ENCODE data around the gene TMEM179B. TPM values are rescaled to one million over a fixed set of nuclear protein-coding genes. Genes with fewer than 3 reads are reported as not detected.
"Not testable (repeated sequence)": the region's sequence is repeated elsewhere in the genome, so short reads cannot be mapped to it uniquely, and the experiment has no call there.

Gene TMEM179B, protein sequence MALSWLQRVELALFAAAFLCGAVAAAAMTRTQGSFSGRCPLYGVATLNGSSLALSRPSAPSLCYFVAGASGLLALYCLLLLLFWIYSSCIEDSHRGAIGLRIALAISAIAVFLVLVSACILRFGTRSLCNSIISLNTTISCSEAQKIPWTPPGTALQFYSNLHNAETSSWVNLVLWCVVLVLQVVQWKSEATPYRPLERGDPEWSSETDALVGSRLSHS
- total RNA-seq (ENCODE audit: unreplicated experiment), result 28.2 TPM
- long read RNA-seq, transcript TMEM179B-201 (5 exons, 1,023 nt), result major isoform, 23 of 31 reads
- long read RNA-seq, partial matches to known transcripts, result 0 of 31 reads
- long read RNA-seq, other reads (novel, unspliced or antisense), result 8 of 31 reads

DNA sequence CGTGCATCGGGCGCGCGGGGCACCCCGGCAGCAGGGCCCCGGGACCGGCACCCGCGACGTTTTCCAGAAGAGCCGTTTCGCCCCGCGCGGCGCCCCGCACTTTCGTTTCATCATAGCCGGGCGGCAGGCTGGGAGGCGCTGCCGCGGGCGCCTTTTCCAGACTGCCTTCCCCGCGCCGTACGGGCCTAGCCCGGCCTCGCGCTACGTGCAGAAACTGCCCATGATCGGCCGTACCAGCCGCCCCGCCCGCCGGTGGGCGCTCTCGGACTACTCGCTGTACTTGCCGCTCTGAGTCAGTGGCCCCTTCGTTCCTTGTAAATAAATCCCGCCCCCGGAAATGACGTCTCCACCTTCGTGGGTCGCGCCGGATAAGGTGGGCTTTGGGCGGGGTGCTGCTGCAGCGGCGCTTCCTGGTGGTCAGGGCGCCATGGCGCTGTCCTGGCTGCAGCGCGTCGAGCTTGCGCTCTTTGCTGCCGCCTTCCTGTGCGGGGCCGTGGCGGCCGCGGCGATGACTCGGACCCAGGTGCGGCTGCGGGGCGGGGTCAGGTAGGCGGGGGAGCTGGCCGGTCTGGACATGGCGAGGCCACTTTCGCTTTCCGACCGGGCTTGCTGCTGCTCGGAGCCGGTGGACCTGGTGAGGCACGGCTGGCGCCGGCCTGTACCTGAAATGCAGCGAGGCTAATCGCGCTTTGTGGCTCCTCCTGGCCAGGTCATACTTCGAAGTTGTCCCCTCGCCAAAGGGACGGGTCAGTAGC, at the start of gene TMEM179B:
Gene TMEM179B, plus strand, starts transcription at position 398 of the 755 bp plus-strand sequence. Its CDS starts 30 bp downstream, at position 428.
- H3K4me1 Mint-ChIP-seq (ENCODE audit: low read depth, unreplicated experiment), result peaks cover 5% of the 10 kb centered on the region
- TF ChIP-seq, protein P1, sequence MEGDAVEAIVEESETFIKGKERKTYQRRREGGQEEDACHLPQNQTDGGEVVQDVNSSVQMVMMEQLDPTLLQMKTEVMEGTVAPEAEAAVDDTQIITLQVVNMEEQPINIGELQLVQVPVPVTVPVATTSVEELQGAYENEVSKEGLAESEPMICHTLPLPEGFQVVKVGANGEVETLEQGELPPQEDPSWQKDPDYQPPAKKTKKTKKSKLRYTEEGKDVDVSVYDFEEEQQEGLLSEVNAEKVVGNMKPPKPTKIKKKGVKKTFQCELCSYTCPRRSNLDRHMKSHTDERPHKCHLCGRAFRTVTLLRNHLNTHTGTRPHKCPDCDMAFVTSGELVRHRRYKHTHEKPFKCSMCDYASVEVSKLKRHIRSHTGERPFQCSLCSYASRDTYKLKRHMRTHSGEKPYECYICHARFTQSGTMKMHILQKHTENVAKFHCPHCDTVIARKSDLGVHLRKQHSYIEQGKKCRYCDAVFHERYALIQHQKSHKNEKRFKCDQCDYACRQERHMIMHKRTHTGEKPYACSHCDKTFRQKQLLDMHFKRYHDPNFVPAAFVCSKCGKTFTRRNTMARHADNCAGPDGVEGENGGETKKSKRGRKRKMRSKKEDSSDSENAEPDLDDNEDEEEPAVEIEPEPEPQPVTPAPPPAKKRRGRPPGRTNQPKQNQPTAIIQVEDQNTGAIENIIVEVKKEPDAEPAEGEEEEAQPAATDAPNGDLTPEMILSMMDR (IDR thresholded peaks at IDR 0.05; ENCODE audit: partially characterized antibody, unreplicated experiment), result no peak

DNA sequence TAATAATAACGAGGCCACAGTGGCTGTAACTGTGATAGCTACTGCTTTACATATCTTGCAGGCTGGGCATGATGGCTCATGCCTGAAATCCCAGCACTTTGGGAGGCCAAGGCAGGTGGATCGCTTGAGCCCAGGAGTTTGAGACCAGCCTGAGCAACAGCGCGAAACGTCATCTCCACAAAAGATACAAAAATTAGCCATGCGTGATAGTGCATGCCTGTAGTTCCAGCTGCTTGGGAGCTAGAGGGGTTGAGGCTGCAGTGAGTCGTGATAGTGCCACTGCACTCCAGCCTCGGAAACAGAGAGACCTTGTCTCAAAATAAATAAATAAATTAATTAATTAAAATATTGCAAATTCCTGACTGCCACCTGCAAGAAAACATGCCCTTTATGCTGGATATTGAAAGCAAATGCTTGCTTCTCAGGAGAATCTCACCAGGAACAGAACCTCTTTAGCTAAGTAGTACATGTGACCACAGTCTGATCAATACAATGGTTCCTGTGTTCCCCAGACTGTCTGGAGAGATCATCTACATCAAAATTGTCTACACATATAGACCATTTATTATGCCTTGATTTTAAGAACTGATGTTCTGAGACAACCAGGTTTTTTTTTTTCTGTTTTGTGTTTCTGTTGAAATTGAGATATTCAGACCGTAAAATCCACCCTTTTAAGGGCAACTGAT, 39.6 kb upstream of the TMEM179B start:
- H3K4me1 Mint-ChIP-seq (ENCODE audit: low read depth, unreplicated experiment), result peaks cover 4% of the 10 kb centered on the region
- no peak for DNase-seq
- no peaks in the 10 kb centered on the region for H3K27me3 Mint-ChIP-seq (ENCODE audit: unreplicated experiment)
- TF ChIP-seq, protein P1 (IDR thresholded peaks at IDR 0.05; ENCODE audit: partially characterized antibody, unreplicated experiment), result no peak
- H3K36me3 Mint-ChIP-seq (ENCODE audit: unreplicated experiment), result no peaks in the 10 kb centered on the region
- H3K27ac Mint-ChIP-seq (ENCODE audit: unreplicated experiment), result no peak overlapping the region
- H3K9me3 Mint-ChIP-seq (ENCODE audit: unreplicated experiment), result peaks cover 2% of the 10 kb centered on the region
- no peak overlapping the region for H3K4me3 Mint-ChIP-seq (ENCODE audit: unreplicated experiment)

More for the DNA sequence above, at the start of gene TMEM179B:
- H3K36me3 Mint-ChIP-seq (ENCODE audit: unreplicated experiment), result no peaks in the 10 kb centered on the region
- H3K4me3 Mint-ChIP-seq (ENCODE audit: unreplicated experiment), result peak within 1 kb of the TSS; percentile 93
- peaks cover 2% of the 10 kb centered on the region for H3K9me3 Mint-ChIP-seq (ENCODE audit: unreplicated experiment)
- DNase-seq, result peak; percentile 96
- peaks cover 2% of the 10 kb centered on the region for H3K27me3 Mint-ChIP-seq (ENCODE audit: unreplicated experiment)
- peak within 1 kb of the TSS; percentile 87 for H3K27ac Mint-ChIP-seq (ENCODE audit: unreplicated experiment)

DNA sequence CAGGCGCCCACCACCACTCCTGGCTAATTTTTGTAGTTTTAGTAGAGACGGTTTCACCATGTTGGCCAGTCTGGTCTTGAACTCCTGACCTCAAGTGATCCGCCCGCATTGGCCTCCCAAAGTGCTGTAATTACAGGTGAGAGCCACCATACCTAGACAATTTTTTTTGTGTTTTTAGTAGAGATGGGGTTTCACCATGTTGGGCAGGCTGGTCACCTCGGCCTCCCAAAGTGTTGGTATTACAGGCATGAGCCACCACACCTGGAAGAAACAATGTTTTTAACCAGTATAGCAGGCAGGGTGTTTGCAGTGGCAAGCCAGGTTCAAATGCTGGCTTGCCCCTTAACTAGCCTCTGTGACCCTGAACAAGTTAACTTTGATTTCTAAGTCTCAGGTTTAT, 37.3 kb upstream of the TMEM179B start:
- not testable (repeated sequence) for DNase-seq; H3K9me3 Mint-ChIP-seq (ENCODE audit: unreplicated experiment); H3K36me3 Mint-ChIP-seq (ENCODE audit: unreplicated experiment); H3K27ac Mint-ChIP-seq (ENCODE audit: unreplicated experiment); H3K4me3 Mint-ChIP-seq (ENCODE audit: unreplicated experiment); H3K4me1 Mint-ChIP-seq (ENCODE audit: low read depth, unreplicated experiment); H3K27me3 Mint-ChIP-seq (ENCODE audit: unreplicated experiment)

DNA sequence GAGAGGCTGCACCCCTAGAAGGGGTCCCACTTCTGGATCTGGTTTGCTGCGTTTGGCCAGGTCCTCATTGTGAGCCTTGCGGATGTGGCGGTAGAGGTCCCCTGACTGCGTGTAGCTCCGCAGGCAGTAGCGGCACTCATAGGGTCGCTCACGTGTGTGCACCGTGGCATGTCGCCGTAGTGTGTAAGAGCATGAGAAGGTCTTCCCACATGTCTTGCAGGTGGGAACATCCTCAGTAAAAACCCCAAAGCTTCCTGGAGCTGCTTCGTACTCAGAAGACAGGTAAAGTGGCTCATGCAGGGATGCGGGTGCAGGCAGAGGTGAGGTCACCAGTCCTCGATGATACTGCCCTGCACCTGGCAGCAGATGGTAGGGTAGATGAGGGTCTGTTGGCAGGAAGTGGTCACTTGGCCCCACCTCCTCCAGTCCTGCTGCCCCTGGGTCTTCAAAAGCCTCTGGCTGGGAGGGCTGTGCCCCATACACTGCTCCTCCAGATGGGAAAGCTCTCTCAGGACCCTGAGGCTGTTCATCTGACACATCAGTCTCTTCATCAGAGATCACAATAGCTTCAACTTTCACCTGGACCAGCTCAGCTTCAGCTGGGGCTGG, 34.9 kb upstream of the TMEM179B start:
- peaks cover 3% of the 10 kb centered on the region for H3K27me3 Mint-ChIP-seq (ENCODE audit: unreplicated experiment)
- H3K27ac Mint-ChIP-seq (ENCODE audit: unreplicated experiment), result peak overlapping the region; percentile 97
- H3K4me3 Mint-ChIP-seq (ENCODE audit: unreplicated experiment), result peak overlapping the region; percentile 93
- TF ChIP-seq, protein P1 (IDR thresholded peaks at IDR 0.05; ENCODE audit: partially characterized antibody, unreplicated experiment), result no peak
- DNase-seq, result no peak
- H3K36me3 Mint-ChIP-seq (ENCODE audit: unreplicated experiment), result no peaks in the 10 kb centered on the region
- peaks cover 5% of the 10 kb centered on the region for H3K4me1 Mint-ChIP-seq (ENCODE audit: low read depth, unreplicated experiment)
- H3K9me3 Mint-ChIP-seq (ENCODE audit: unreplicated experiment), result peaks cover 13% of the 10 kb centered on the region

All from glutamatergic neuron (in vitro differentiated cells).